Upper lobe of left lung (tissue), 4 donors: ENCODE data around the gene ABCF1.

Source experiments
- CTCF ChIP-seq, 6 experiments: fragments of 450-650 bp in 4 of 6; fragments of 200-600 bp in 2 of 6; sonication (generic) in 2 of 6; IDR thresholded peaks; one replicate each; pipeline ENCODE4 v1.5.1; 2016 to 2019; ENCODE audit warnings: antibody characterized with exemption in 6 of 6
- POLR2A ChIP-seq, 4 donors: fragments of 450-650 bp; IDR thresholded peaks; one replicate each; pipeline ENCODE4 v1.5.1; 2016 to 2017; ENCODE audit warnings: antibody characterized with exemption in 4 of 4, mild to moderate bottlenecking in 2 of 4
- POLR2AphosphoS5 ChIP-seq, 2 donors: sonication (generic); formaldehyde crosslinking; IDR thresholded peaks; one replicate each; pipeline ENCODE4 v1.5.1; 2017; ENCODE audit warnings: antibody characterized with exemption in 2 of 2

- no peak for TF ChIP-seq POLR2A (IDR thresholded peaks at IDR 0.05)
- TF ChIP-seq CTCF (IDR thresholded peaks at IDR 0.05) = no peak
- TF ChIP-seq POLR2AphosphoS5 (IDR thresholded peaks at IDR 0.05) = no peak
Measured at GRCh38 chr6:30555816-30556065, 15.5 kb upstream of the ABCF1 start.
